ENCODE results near the gene BRDT.

DNA sequence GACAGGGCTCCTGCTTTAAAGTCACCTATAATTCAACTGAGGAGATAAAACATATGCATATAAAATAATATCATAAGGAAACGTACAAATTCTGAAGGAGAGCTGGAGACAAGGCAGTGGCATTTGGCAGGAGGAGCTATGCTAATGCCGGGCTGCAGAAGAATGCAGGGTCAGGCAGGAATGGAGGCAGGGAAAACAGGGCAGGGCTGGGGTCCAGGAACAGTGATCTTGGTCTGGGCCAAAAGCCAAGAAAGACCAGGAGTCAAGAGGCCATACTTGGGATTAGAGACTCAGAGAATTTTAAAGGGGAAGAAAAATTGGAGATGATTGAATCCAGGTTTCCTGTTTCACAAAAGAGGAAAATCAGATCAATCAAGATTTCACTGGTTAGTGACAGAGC lies 20.0 kb upstream of the BRDT start:
- TF ChIP-seq, protein P1, sequence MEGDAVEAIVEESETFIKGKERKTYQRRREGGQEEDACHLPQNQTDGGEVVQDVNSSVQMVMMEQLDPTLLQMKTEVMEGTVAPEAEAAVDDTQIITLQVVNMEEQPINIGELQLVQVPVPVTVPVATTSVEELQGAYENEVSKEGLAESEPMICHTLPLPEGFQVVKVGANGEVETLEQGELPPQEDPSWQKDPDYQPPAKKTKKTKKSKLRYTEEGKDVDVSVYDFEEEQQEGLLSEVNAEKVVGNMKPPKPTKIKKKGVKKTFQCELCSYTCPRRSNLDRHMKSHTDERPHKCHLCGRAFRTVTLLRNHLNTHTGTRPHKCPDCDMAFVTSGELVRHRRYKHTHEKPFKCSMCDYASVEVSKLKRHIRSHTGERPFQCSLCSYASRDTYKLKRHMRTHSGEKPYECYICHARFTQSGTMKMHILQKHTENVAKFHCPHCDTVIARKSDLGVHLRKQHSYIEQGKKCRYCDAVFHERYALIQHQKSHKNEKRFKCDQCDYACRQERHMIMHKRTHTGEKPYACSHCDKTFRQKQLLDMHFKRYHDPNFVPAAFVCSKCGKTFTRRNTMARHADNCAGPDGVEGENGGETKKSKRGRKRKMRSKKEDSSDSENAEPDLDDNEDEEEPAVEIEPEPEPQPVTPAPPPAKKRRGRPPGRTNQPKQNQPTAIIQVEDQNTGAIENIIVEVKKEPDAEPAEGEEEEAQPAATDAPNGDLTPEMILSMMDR (IDR thresholded peaks at IDR 0.05) = no peak
- no peak for TF ChIP-seq POLR2A (IDR thresholded peaks at IDR 0.05)

All from testis (tissue), 2 donors.